AG04449 (cell line): ENCODE measurements around the gene MAP7D1.
A peak's percentile ranks its signal among the peaks of the same experiment; 100 is the strongest.

Source experiments
- CTCF ChIA-PET: fragments of 350-600 bp; formaldehyde crosslinking; extraction: SDS; loops from one replicate; lab custom pipeline; 2021; ENCODE audit warnings: antibody characterized with exemption; lab: Yijun Ruan, JAX
- POLR2A ChIA-PET: fragments of 400-600, 350-600 bp; formaldehyde crosslinking; extraction: SDS; loops from one replicate; lab custom pipeline; 2020; ENCODE audit warnings: antibody characterized with exemption, inconsistent platforms; lab: Yijun Ruan, JAX
- DNase-seq: peaks from one replicate; pipeline ENCODE4 v3.0.0-alpha.2; 2010; ENCODE audit warnings: low read depth, low spot score
- H3K4me3 ChIP-seq: 2 replicates; pipeline ENCODE4 v1.5.1; 2011; ENCODE audit warnings: low read depth, mild to moderate bottlenecking, control low read depth, low read length
- CTCF ChIP-seq: IDR thresholded peaks from one replicate; pipeline ENCODE4 v1.5.1; 2011; ENCODE audit warnings: mild to moderate bottlenecking, moderate library complexity, low read length, control low read depth, inconsistent platforms; ENCODE audit not compliant: insufficient read depth; ENCODE audit errors: missing control alignments

The MAP7D1 gene

GRCh38 chr1:36125129-36125991 is 30.6 kb upstream of the MAP7D1 start, which contains the start of gene COL8A2:
Gene COL8A2, minus strand, starts transcription at chr1:36125222. Its CDS starts 24,980 bp downstream, at chr1:36100242.
- H3K4me3 ChIP-seq = 0 out of 2 replicates have a peak within 1 kb of the TSS, but pooled peaks have one; percentile 3
- no peak for TF ChIP-seq CTCF
- POLR2A ChIA-PET = no interaction called here
- DNase-seq = no peak
- CTCF ChIA-PET = no interaction called here

- ChIA-PET CTCF (no interaction called here), POLR2A (no interaction called here)
- no peak overlapping the region for H3K4me3 ChIP-seq
- no peak for TF ChIP-seq CTCF
- no peak for DNase-seq
Observed at GRCh38 chr1:36126005-36126716, 29.8 kb upstream of the MAP7D1 start.

- CTCF ChIA-PET = interaction anchor here (1.6 to 10.3 kb wide), 2 partner anchors 10 to 27 kb away, joined by 14 to 158 read pairs; no protein-coding TSS in a partner anchor
- no peak for DNase-seq
Observed at GRCh38 chr1:36126797-36127500, 29.0 kb upstream of the MAP7D1 start.

GRCh38 chr1:36128126-36128904 is 27.6 kb upstream of the MAP7D1 start:
- H3K4me3 ChIP-seq = no peak overlapping the region
- ChIA-PET POLR2A (interaction anchor here (0.8 to 0.9 kb wide), 2 partner anchors 9 to 14 kb away, joined by 3 read pairs; no protein-coding TSS in a partner anchor), CTCF (interaction anchor here (0.9 to 10.3 kb wide), 4 partner anchors 11 to 60 kb away, joined by 4 to 158 read pairs (median 10); no protein-coding TSS in a partner anchor)
- no peak for DNase-seq
- no peak for TF ChIP-seq CTCF

More at GRCh38 chr1:36126797-36127500, 29.0 kb upstream of the MAP7D1 start:
- no peak overlapping the region for H3K4me3 ChIP-seq
- no peak for TF ChIP-seq CTCF
- POLR2A ChIA-PET = no interaction called here

- ChIA-PET POLR2A (interaction anchor here (0.8 to 0.9 kb wide), 2 partner anchors 10 to 13 kb away, joined by 3 read pairs; no protein-coding TSS in a partner anchor), CTCF (interaction anchor here (0.9 to 10.3 kb wide), 2 partner anchors 12 to 59 kb away, joined by 3 to 158 read pairs; no protein-coding TSS in a partner anchor)
- no peak for DNase-seq
Observed at GRCh38 chr1:36128905-36129206, 27.1 kb upstream of the MAP7D1 start.

More at GRCh38 chr1:36128905-36129206, 27.1 kb upstream of the MAP7D1 start:
- no peak overlapping the region for H3K4me3 ChIP-seq
- TF ChIP-seq CTCF = no peak
